A549 (cell line): ENCODE measurements around the gene FAM193A. TPM values are rescaled to one million over a fixed set of nuclear protein-coding genes. Genes with fewer than 3 reads are reported as not detected.

Experiments used
- ATAC-seq, 2 experiments: fragments of 200-7000 bp in 1 of 2; fragments of >200 bp in 1 of 2; cut with Nextera tagmentation in 1 of 2; cut with Tn5 transposase in 1 of 2; 3 replicates each; pipeline versions ENCODE4 v1.8.0 to v1.9.1; 2018 to 2020; ENCODE audit warnings: mild to moderate bottlenecking in 1 of 2, moderate library complexity in 1 of 2
- CTCF ChIA-PET: fragments of 300-600 bp; sonication (Branson Sonifier 250); formaldehyde crosslinking; extraction: SDS; loops from one replicate; lab custom pipeline; 2021; ENCODE audit warnings: antibody characterized with exemption, inconsistent platforms; lab: Yijun Ruan, JAX
- POLR2A ChIA-PET: fragments of 350-600 bp; formaldehyde crosslinking; extraction: SDS; loops from one replicate; lab custom pipeline; 2021; ENCODE audit warnings: antibody characterized with exemption, inconsistent platforms; lab: Yijun Ruan, JAX
- DNase-seq, 2 experiments: peaks; one replicate each; pipeline versions ENCODE4 v3.0.0 to v3.0.0-alpha.2; 2011 to 2016; ENCODE audit warnings: low read depth in 1 of 2, low spot score in 1 of 2
- FAIRE-seq: peaks from 2 replicates; lab custom pipeline; 2011; peaks lifted over from hg19 to GRCh38; lab: Jason Lieb, UNC
- H3K27ac ChIP-seq, 2 experiments: fragments of >200 bp; sonication (Bioruptor Twin); formaldehyde crosslinking; 3 replicates each; pipeline ENCODE4 v1.5.1; 2016 to 2017
- H3K4me1 ChIP-seq: fragments of >200 bp; sonication (Bioruptor Twin); formaldehyde crosslinking; 3 replicates; pipeline ENCODE4 v1.6.1; 2016
- H3K4me2 ChIP-seq: fragments of >200 bp; sonication (Bioruptor Twin); formaldehyde crosslinking; 3 replicates; pipeline ENCODE4 v1.6.1; 2016
- H3K4me3 ChIP-seq: fragments of >200 bp; sonication (Bioruptor Twin); formaldehyde crosslinking; 3 replicates; pipeline ENCODE4 v1.5.1; 2016
- H3K9me3 ChIP-seq: fragments of >200 bp; sonication (Bioruptor Twin); formaldehyde crosslinking; 3 replicates; pipeline ENCODE4 v1.6.1; 2016
- BCL3 ChIP-seq: fragments of >200 bp; sonication (Bioruptor Twin); formaldehyde crosslinking; IDR thresholded peaks from 3 replicates; pipeline ENCODE4 v1.6.1; 2016
- CHD2 ChIP-seq: fragments of 150-350 bp; IDR thresholded peaks from 2 replicates; pipeline ENCODE4 v1.6.1; 2014; ENCODE audit warnings: low read length; ENCODE audit not compliant: partially characterized antibody
- E2F6 ChIP-seq: IDR thresholded peaks from 2 replicates; pipeline ENCODE4 v1.6.1; 2012; ENCODE audit warnings: low read depth, borderline replicate concordance
- EHF ChIP-seq: fragments of 250-450 bp; sonication (Bioruptor Pico); IDR thresholded peaks from 2 replicates; pipeline ENCODE4 v1.5.0; 2020; ENCODE audit warnings: mild to moderate bottlenecking
- ESRRA ChIP-seq: fragments of 150-350 bp; IDR thresholded peaks from 2 replicates; pipeline ENCODE4 v1.6.1; 2014; ENCODE audit warnings: mild to moderate bottlenecking, low read length, borderline replicate concordance
- FOSB ChIP-seq: fragments of 250-450 bp; sonication (Bioruptor Pico); IDR thresholded peaks from 2 replicates; pipeline ENCODE4 v1.5.0; 2020; ENCODE audit warnings: mild to moderate bottlenecking, moderate library complexity
- FOXS1 ChIP-seq: fragments of 250-450 bp; sonication (Bioruptor Pico); IDR thresholded peaks from 2 replicates; pipeline ENCODE4 v1.5.0; 2020; ENCODE audit warnings: mild to moderate bottlenecking, moderate library complexity
- HDAC2 ChIP-seq: fragments of 200-600 bp; sonication (generic); IDR thresholded peaks from 2 replicates; pipeline ENCODE4 v1.6.1; 2016
- HEYL ChIP-seq: fragments of 250-450 bp; sonication (Bioruptor Pico); IDR thresholded peaks from 2 replicates; pipeline ENCODE4 v1.8.0; 2021; ENCODE audit warnings: mild to moderate bottlenecking, moderate library complexity
- HOXA7 ChIP-seq: fragments of 250-450 bp; sonication (Bioruptor Pico); IDR thresholded peaks from 2 replicates; pipeline ENCODE4 v1.5.0; 2020; ENCODE audit warnings: mild to moderate bottlenecking, moderate library complexity
- JUN ChIP-seq, 2 experiments: fragments of >200 bp; sonication (Bioruptor Twin); formaldehyde crosslinking; IDR thresholded peaks; 2 replicates in 1 of 2; 3 replicates in 1 of 2; pipeline ENCODE4 v1.6.1; 2016 to 2017
- JUNB ChIP-seq: fragments of >200 bp; sonication (Bioruptor Twin); formaldehyde crosslinking; IDR thresholded peaks from 2 replicates; pipeline ENCODE4 v1.6.1; 2016
- KDM1A ChIP-seq: fragments of 200-600 bp; sonication (generic); IDR thresholded peaks from 2 replicates; pipeline ENCODE4 v1.6.1; 2016; ENCODE audit warnings: low read depth, mild to moderate bottlenecking
- KDM5A ChIP-seq: fragments of 200-600 bp; sonication (generic); IDR thresholded peaks from 2 replicates; pipeline ENCODE4 v1.6.1; 2016; ENCODE audit warnings: antibody characterized with exemption, mild to moderate bottlenecking
- MAX ChIP-seq: IDR thresholded peaks from 2 replicates; pipeline ENCODE4 v1.6.1; 2012
- MAZ ChIP-seq: fragments of 150-350 bp; IDR thresholded peaks from 2 replicates; pipeline ENCODE4 v1.6.1; 2014; ENCODE audit warnings: antibody characterized with exemption, low read depth, low read length, borderline replicate concordance
- NR3C1 ChIP-seq: fragments of >200 bp; sonication (Bioruptor Twin); formaldehyde crosslinking; IDR thresholded peaks from 3 replicates; pipeline ENCODE4 v1.6.1; 2017
- PBX3 ChIP-seq: IDR thresholded peaks from 2 replicates; pipeline ENCODE4 v1.6.1; 2012
- PHF8 ChIP-seq: fragments of 200-600 bp; sonication (generic); IDR thresholded peaks from 2 replicates; pipeline ENCODE4 v1.6.1; 2016; ENCODE audit warnings: low read depth, mild to moderate bottlenecking, antibody characterized with exemption, moderate library complexity, borderline replicate concordance
- POLR2AphosphoS2 ChIP-seq: conservative IDR thresholded peaks from 2 replicates; pipeline ENCODE4 v1.6.1; 2012; ENCODE audit warnings: low read length, improper control_type of control experiment, inconsistent platforms
- RAD21 ChIP-seq, 2 experiments: fragments of >200 bp in 1 of 2; sonication (Bioruptor Twin) in 1 of 2; formaldehyde crosslinking in 1 of 2; IDR thresholded peaks in 1 of 2; conservative IDR thresholded peaks in 1 of 2; 2 replicates in 1 of 2; 3 replicates in 1 of 2; pipeline ENCODE4 v1.6.1; 2012 to 2018; ENCODE audit warnings: inconsistent platforms in 1 of 2
- RFX5 ChIP-seq: fragments of 450-650 bp; IDR thresholded peaks from 2 replicates; pipeline ENCODE4 v1.7.1; 2014; ENCODE audit warnings: antibody characterized with exemption, mild to moderate bottlenecking, moderate library complexity
- RNF2 ChIP-seq: fragments of 200-600 bp; sonication (generic); IDR thresholded peaks from 2 replicates; pipeline ENCODE4 v1.6.1; 2016; ENCODE audit warnings: low read depth, mild to moderate bottlenecking, antibody characterized with exemption, moderate library complexity, borderline replicate concordance
- SREBF2 ChIP-seq: fragments of 450-650 bp; IDR thresholded peaks from 2 replicates; pipeline ENCODE4 v1.6.1; 2014; ENCODE audit warnings: mild to moderate bottlenecking, moderate library complexity
- ZNF302 ChIP-seq: fragments of 250-450 bp; sonication (Bioruptor Pico); IDR thresholded peaks from 2 replicates; pipeline ENCODE4 v1.9.0; 2021; ENCODE audit warnings: inconsistent platforms, mild to moderate bottlenecking, moderate library complexity
- ZSCAN20 ChIP-seq: fragments of 250-450 bp; sonication (Bioruptor Pico); IDR thresholded peaks from 2 replicates; pipeline ENCODE4 v1.8.0; 2022; ENCODE audit warnings: mild to moderate bottlenecking, moderate library complexity
- WGBS: methylation state at CpG from one replicate; pipeline ENCODE4 v1.1.6; 2017; ENCODE audit errors: missing lambda C conversion rate; 5-methylcytosine and 5-hydroxymethylcytosine counted together
- polyA plus RNA-seq, 4 experiments: library from polyadenylated mRNA; depleted of rRNA in 3 of 4; stranded (reverse); fragments of >200 nt; fragmentation: RNase III in 1 of 4; extraction: RNeasy Plus Mini Kit Qiagen cat#74134 plus additional on column Dnase treatment in 1 of 4; gene quantifications; 2 replicates in 3 of 4; 3 replicates in 1 of 4; pipeline ENCODE4 v1.2.3, GENCODE V29; 2011 to 2017

FAM193A gene
- polyA plus RNA-seq, 2 of the 4 experiments (the other 2 are of a cell fraction) = 4.5 to 6.7 TPM

GRCh38 chr4:2767046-2767704, 230.7 kb downstream of the FAM193A start:
- H3K4me1 ChIP-seq = no peaks in the 10 kb centered on the region
- no peaks in the 10 kb centered on the region for H3K9me3 ChIP-seq
- 73% methylated on average over 5 of the region's 5 CpGs for WGBS
- FAIRE-seq = no peak
- POLR2A ChIA-PET = no interaction called here
- TF ChIP-seq PHF8 = no peak
- no peak for TF ChIP-seq ESRRA
- TF ChIP-seq HDAC2 = no peak
- TF ChIP-seq JUNB = no peak
- TF ChIP-seq ZNF302 (CRISPR knock-in tag) = no peak
- TF ChIP-seq FOSB (CRISPR knock-in tag) = no peak
- TF ChIP-seq MAX = no peak
- TF ChIP-seq JUN (IDR thresholded peaks at IDR 0.05) = no peak
- no peak for TF ChIP-seq HOXA7 (CRISPR knock-in tag)
- TF ChIP-seq RNF2 = no peak
- TF ChIP-seq MAZ = no peak
- TF ChIP-seq, all 56 proteins: peak for 0
- DNase-seq (no peak), ATAC-seq (no peak)
- CTCF ChIA-PET = interaction anchor here (0.7 to 1.2 kb wide), 2 partner anchors 33 to 85 kb away, joined by 3 read pairs; no protein-coding TSS in a partner anchor
- Histone ChIP-seq H3K4me2 (no peak overlapping the region), H3K27ac (no peak overlapping the region), H3K4me3 (no peak overlapping the region)

- H3K27ac ChIP-seq = no peak overlapping the region
- CTCF ChIA-PET = no interaction called here
- ATAC-seq (no peak), FAIRE-seq (no peak), DNase-seq (no peak)
- TF ChIP-seq RAD21 (conservative IDR thresholded peaks at IDR 0.05 in 1 of 2, IDR thresholded peaks at IDR 0.05 in 1 of 2) (no peak), POLR2AphosphoS2 (no peak), RFX5 (no peak)
- POLR2A ChIA-PET = no interaction called here
- H3K4me3 ChIP-seq = no peak overlapping the region
- H3K4me1 ChIP-seq = no peaks in the 10 kb centered on the region
- no peaks in the 10 kb centered on the region for H3K9me3 ChIP-seq
- WGBS = 83% methylated on average over 11 of the region's 11 CpGs
- H3K4me2 ChIP-seq = no peak overlapping the region
These were observed 231.2 kb downstream of the FAM193A start for GRCh38 chr4:2767705-2768074.

GRCh38 chr4:2768124-2768523, 231.7 kb downstream of the FAM193A start:
- no peak overlapping the region for H3K27ac ChIP-seq
- WGBS = 89% methylated on average over 9 of the region's 9 CpGs
- ChIA-PET CTCF (no interaction called here), POLR2A (no interaction called here)
- H3K4me3 ChIP-seq = no peak overlapping the region
- ATAC-seq (no peak), FAIRE-seq (no peak), DNase-seq (no peak)
- no peaks in the 10 kb centered on the region for H3K4me1 ChIP-seq
- H3K9me3 ChIP-seq = no peaks in the 10 kb centered on the region
- H3K4me2 ChIP-seq = no peak overlapping the region
- no peak for TF ChIP-seq EHF (CRISPR knock-in tag)
- TF ChIP-seq JUNB = no peak
- TF ChIP-seq KDM1A = no peak
- TF ChIP-seq HEYL = no peak
- TF ChIP-seq HOXA7 (CRISPR knock-in tag) = no peak
- TF ChIP-seq SREBF2 = no peak
- no peak for TF ChIP-seq FOXS1 (CRISPR knock-in tag)
- no peak for TF ChIP-seq POLR2AphosphoS2
- no peak for TF ChIP-seq NR3C1
- TF ChIP-seq KDM5A = no peak
- TF ChIP-seq E2F6 = no peak
- TF ChIP-seq ZSCAN20 (CRISPR knock-in tag) = no peak
- TF ChIP-seq PBX3 = no peak
- TF ChIP-seq BCL3 = no peak
- no peak for TF ChIP-seq CHD2
- TF ChIP-seq MAZ = no peak
- TF ChIP-seq, all 56 proteins: peak for 0
